Globus pallidus (tissue), 1 donor: ENCODE results near the gene LHFPL4.

ENCODE experiments used
- DNase-seq: peaks from one replicate; pipeline ENCODE4 v3.0.0-alpha.2; 2015; ENCODE audit warnings: low spot score

LHFPL4 gene

DNA sequence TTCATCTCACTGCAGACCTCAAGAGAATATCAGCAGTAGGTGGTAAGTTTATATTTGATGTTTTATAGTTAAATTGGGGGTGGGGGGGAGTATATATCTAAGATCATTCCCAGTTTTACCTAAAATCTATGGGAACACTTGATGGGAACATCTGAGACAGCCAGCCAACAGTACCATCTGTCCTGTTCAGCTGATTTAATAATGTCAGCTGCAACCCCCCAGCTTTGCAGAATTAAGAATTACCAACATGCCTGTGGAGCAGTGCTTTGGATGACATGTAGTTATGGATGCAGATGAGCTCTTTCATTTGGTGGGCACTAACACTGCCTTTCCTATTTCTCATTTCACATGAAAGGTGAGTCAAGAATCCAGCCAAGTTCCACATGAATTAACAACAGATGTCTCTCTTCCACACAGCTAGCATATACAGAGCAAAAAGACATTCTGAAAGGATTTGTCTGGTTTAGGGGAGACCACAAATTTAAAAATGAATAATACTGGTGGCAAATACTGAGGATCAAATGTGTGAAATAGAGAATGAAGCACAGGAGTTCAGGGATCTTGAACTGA lies 80.0 kb downstream of the LHFPL4 start:
- no peak for DNase-seq

DNA sequence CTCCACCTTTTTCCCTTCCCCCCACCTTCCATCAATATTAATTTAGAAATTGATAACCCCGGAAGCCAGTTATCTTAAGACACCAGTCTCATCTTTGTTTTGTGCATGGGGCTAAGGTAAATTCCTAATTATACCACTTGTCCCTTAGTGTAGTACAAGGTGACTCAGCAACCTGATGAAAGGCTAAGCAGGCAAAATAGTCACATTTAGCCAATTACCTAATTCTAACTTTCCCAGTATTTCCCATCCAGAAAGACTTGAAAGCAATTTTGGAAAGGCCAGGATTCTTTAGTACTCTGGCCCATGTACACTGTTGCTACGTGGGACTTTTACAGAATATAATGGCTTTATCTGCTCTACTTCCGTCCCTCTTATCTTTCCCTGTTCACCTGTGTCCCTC lies 83.6 kb downstream of the LHFPL4 start:
- no peak for DNase-seq

DNA sequence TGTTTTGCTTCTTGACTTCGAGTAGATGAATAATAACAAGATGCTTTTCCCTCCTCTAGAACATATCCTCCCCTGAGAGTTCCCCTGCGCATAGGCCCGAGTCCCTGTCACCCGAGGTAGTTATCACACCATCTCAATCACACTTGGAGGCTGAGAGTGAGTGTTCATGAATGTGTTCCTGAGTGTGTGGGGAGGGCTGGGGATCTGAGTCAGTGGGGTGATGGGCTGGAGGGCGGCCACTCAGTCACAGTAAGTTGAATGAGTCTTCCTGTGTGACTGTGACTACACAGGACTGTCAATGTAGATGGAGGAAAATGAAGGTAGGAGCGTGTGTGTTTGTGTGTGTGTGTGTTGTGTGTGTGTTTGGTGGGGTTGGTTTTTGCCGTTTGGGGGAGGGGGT lies 85.2 kb downstream of the LHFPL4 start:
- no peak for DNase-seq

DNA sequence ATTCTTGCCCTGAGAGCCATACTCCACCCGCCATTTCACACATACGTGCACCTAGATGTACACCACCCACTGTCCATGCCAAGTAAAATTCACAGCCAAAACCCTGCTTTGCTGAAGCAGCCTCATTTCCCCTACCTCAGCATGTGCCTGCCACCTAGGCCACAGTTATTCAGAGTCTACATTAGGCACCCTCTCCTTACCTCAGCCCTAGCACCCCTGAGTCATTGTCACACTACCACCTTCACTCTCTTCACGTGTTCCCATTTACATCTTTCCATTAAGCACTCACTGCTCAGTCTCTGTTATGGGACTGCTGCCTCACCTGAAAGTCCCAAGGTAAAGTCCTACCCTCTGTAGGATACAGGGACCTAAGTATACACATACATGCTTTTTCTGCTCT lies 86.2 kb downstream of the LHFPL4 start:
- DNase-seq: no peak

DNA sequence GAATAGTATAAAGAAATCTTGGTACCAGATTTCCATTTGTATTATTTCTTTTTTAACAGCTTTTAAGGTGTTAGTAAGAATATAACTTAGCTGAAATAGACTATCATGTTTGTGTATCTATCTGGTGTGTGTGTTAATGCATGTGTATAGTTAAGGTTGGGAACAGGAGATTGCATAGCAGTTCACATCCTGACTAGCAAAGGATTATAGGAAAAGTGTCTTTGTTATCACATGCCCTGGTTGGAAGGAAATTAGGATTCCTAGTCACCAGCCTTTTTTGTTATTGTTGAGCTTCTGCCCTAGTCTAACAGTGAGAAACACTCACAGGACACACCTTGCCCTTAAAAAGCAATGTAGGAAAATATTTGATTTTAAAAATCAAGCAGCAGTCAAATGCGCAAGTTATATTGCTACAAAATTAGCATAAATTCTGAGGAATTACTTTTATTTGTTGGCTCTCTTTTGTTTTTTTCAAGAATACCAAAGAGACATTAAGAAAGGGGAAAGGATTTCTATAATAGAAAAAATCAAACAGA lies 98.0 kb downstream of the LHFPL4 start:
- no peak for DNase-seq

DNA sequence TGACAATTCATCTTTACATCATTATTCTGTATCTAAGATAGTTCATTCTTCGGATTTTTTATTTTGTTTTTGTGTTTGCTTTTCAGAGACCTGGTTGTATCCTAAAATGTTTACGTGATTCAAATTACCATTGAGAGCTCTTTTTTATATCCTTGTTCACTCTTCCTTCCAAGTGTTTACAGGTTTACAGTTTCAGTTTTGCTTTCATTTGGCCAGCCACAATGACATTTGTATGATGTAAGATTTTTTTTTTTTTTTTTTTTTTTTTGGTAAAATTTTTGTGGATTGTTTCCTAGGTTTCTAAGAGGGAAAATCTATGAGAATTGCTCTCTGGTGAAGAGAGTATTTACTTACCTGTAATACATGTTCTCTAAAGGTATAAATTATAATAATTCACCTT lies 101.2 kb downstream of the LHFPL4 start:
- DNase-seq: no peak

DNA sequence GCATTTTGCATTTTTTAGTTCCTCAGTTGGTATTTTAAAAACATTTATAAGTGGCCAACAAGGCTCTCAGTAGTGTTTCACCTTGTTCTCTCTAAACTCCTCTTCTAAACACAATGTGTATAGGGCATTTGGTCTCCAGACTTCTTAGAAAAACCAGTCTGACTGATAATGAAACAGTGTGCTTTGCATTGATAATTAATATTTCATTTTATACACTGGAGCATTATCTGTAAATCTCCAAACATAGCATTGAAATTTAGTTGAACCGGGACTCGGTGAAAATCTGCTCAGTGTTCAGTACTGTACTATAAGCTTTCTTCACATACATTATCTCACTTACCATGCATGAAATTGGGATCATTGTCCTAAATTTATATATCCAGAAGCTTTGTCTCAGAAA lies 102.6 kb downstream of the LHFPL4 start:
- no peak for DNase-seq

DNA sequence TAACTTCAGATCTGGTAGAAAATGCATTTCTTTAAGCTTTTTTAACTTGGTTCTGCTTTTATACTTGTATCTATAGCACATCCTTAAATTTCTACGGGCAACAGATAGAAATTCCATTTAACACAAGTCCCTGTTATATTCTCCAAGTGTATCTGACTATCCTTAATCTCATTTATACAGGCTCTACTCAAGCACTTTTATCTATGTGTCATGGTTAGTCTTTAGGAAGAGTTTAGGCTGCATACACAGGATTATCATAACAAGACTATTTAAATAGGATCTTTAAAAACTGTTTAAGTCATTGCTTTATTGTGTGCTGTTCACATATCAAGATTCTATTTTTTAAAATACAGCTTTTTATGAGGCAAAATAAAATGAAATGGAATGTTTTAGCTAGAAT lies 103.5 kb downstream of the LHFPL4 start:
- DNase-seq: no peak

DNA sequence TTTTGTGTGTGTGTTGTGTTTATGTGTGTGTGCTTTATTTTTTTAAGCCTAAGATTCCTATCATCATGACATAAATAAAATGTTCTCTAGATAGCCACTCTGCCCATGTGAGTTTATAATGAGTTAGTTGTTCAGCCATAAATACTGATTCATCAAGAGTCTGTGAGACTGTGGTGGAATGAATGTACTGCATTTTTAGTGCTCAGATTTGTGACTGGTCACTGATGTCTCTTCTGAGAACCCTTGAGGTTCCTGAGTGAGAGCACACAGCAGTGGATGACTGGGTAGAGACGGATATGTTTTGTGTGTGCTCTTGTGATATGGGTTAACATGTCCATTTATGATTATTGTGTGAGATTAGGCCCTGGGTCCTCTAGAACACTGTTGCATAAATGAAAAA lies 105.0 kb downstream of the LHFPL4 start:
- peak; percentile 12 for DNase-seq
